SJCRH30 (cell line): ENCODE data around the gene INPP5A. TPM values are rescaled to one million over a fixed set of nuclear protein-coding genes. Genes with fewer than 3 reads are reported as not detected.
"Not testable (repeated sequence)": the region's sequence is repeated elsewhere in the genome, so short reads cannot be mapped to it uniquely, and the experiment has no call there.

Experiments used
- DNase-seq, 2 experiments: peaks; one replicate each; pipeline ENCODE4 v3.0.0-alpha.2; 2015 to 2020
- H3K27ac ChIP-seq: fragments of 250-450 bp; sonication (Bioruptor Pico); 2 replicates; pipeline ENCODE4 v1.5.1; 2020; ENCODE audit warnings: mild to moderate bottlenecking, moderate library complexity
- H3K27me3 ChIP-seq: fragments of 250-450 bp; sonication (Bioruptor Pico); 2 replicates; pipeline ENCODE4 v1.5.1; 2020; ENCODE audit warnings: mild to moderate bottlenecking, moderate library complexity
- H3K36me3 ChIP-seq: fragments of 250-450 bp; sonication (Bioruptor Pico); 2 replicates; pipeline ENCODE4 v1.5.1; 2020; ENCODE audit warnings: mild to moderate bottlenecking, moderate library complexity
- H3K4me1 ChIP-seq: fragments of 250-450 bp; sonication (Bioruptor Pico); 2 replicates; pipeline ENCODE4 v1.5.1; 2020; ENCODE audit warnings: mild to moderate bottlenecking, moderate library complexity
- H3K4me3 ChIP-seq: fragments of 250-450 bp; sonication (Bioruptor Pico); 2 replicates; pipeline ENCODE4 v1.5.1; 2020; ENCODE audit warnings: mild to moderate bottlenecking, moderate library complexity
- H3K9me3 ChIP-seq: fragments of 250-450 bp; sonication (Bioruptor Pico); replicated peaks from 2 replicates; pipeline ENCODE4 v1.5.1; 2020; ENCODE audit warnings: mild to moderate bottlenecking, moderate library complexity
- total RNA-seq: library from RNA; depleted of rRNA; stranded (reverse); fragments of >200 nt; shearing (Covaris generic); gene quantifications from 2 replicates; pipeline ENCODE4 v1.2.3, GENCODE V29; 2014

Gene INPP5A
- total RNA-seq, 1 experiment from 2014 or later, result 22.4 TPM

DNA sequence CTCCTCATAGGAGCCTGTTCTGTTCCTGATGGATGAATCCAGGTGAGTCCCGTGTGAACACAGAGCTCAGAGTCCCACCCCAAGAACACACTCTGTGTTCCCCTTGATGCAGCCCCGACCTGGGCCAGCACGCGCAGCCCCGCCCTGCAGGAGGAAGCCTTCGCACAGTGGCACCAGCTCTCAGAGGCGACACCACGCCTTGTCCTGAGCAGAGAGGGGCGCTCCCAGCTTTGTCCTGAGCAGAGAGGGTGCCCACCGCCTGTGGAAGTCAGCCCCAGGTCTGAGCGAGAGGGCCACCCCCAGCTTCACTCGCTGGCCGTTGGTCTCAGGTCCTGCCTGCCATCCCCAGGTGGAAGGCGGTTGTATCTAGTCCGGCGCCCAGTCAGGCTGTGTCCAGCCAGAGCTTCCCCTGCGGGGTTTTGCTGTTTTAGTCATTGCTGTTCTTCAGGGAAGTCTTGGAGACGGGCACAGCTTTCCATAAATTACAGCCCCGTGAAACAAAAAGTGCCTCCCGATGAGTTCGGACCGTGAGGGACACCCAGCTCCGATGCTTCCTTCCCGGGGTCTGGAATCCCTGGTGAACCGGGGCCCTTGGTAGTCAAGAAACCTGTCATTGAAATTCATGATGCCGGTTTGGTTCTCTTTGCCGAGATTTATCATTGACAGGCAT is 204.7 kb downstream of the INPP5A start:
- H3K9me3 ChIP-seq, result no peaks in the 10 kb centered on the region; the same call in none of the 2 replicates

DNA sequence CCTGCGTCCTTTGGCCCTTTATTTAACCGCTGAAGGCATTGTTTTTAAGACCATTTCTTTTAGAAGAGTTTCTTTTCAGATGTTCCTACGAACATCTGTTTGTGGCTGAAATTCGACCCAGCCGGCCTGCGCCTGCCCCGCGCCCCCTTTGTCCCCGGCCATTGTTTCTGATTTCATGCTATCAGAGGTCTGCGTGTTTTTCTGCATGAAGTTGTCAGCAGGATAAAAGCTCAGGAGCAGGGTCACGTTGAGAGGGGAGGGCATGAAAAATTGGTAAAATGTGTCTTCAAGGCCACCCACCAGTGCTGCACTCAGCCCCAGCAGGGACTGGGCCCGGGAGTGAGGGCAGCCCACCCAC is 205.2 kb downstream of the INPP5A start:
- peaks cover 49% of the 10 kb centered on the region for H3K4me1 ChIP-seq
- peak overlapping the region; percentile 97 for H3K27ac ChIP-seq
- no peak overlapping the region for H3K4me3 ChIP-seq
- peak; percentile 82 to 87 for DNase-seq
- H3K27me3 ChIP-seq, result no peaks in the 10 kb centered on the region
- H3K36me3 ChIP-seq, result no peaks in the 10 kb centered on the region
- no peaks in the 10 kb centered on the region; the same call in none of the 2 replicates for H3K9me3 ChIP-seq

More for the DNA sequence above, 204.7 kb downstream of the INPP5A start:
- Histone ChIP-seq H3K36me3 (no peaks in the 10 kb centered on the region), H3K27me3 (no peaks in the 10 kb centered on the region), H3K27ac (peak overlapping the region; percentile 97), H3K4me3 (no peak overlapping the region), H3K4me1 (peaks cover 44% of the 10 kb centered on the region)
- DNase-seq, result peak in 1 of 2 experiments; percentile 9

DNA sequence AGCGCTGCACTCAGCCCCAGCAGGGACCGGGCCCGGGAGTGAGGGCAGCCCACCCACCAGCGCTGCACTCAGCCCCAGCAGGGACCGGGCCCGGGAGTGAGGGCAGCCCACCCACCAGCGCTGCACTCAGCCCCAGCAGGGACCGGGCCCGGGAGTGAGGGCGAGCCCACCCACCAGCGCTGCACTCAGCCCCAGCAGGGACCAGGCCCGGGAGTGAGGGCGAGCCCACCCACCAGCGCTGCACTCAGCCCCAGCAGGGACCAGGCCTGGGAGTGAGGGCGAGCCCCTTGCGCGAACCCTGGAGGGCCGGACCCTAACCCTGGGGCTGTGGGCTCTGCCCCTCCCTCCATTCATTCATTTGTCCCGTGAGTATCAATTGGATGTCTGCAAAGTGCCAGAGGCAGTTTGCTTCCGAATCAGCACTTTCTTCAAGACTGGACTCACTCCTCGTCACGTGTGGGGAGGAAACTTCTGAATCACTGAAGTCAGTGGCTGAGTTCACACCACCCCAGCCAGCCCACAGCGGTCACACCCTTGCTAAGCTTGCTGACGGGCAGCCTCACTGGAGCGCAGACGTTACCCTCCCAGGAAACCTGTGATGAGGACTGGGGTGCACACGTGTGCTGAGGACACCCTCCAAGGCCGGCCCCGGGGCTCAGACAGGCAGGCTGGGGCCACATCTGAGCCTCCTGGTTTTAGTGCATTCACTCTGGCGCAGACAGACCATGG is 205.8 kb downstream of the INPP5A start:
- not testable (repeated sequence) for H3K4me3 ChIP-seq, H3K27me3 ChIP-seq, H3K36me3 ChIP-seq, H3K9me3 ChIP-seq
- peak in 1 of 2 experiments; percentile 47 for DNase-seq
- Histone ChIP-seq H3K27ac (peak overlapping the region; percentile 97), H3K4me1 (peaks cover 49% of the 10 kb centered on the region)

DNA sequence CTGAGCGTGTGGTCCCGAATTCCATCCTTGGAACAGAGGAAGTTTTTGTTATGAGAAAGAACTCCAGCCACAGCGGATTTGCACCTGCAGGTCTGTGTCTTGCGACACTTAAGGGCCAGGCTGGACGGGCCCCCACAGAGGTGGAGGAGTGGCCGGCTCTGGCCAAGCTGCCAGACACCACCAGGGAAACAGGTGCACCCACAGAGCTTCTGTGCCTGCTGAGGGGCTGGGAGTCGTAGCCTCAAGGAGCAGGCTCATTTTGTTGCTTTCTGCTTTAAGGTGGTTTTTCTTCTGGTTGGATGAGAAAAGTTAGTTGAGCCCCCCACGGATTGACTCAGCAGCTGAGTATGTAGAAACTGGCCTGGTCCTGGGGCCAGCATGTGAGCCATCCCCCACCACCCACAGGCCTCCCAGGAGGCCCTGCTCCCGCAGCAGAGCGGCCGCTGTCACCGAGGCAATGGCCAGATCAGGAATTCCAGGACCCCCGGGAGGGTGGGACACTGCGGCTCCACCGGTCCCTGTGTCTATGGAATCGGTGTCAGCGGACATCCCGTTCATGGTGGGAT is 206.4 kb downstream of the INPP5A start:
- Histone ChIP-seq H3K4me3 (no peak overlapping the region), H3K36me3 (no peaks in the 10 kb centered on the region), H3K4me1 (peaks cover 49% of the 10 kb centered on the region), H3K9me3 (no peaks in the 10 kb centered on the region; the same call in none of the 2 replicates), H3K27ac (peak overlapping the region; percentile 97), H3K27me3 (no peaks in the 10 kb centered on the region)
- peak; percentile 80 to 86 for DNase-seq

DNA sequence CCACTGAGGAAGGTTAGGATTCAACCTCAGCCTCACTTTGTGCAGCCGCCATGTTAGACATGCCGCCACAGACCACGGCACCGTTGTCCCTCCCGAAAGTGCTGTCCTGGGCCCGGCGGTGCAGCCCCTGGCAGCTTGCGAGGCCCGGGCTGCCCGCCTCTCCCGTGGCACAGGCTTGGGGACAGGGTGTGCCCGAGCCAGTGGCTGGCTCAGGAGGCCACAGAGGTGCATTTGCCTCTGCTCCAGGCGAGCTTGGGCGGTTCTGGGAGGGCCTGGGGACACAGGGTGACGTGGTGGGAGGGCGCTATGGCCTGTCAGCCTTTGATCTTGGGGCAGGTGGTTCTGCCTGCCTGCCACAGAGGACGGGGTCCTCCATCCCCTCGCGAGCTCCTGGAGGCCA is 207.3 kb downstream of the INPP5A start:
- Histone ChIP-seq H3K4me1 (peaks cover 49% of the 10 kb centered on the region), H3K27me3 (no peaks in the 10 kb centered on the region), H3K4me3 (no peak overlapping the region), H3K27ac (peak overlapping the region; percentile 97), H3K36me3 (no peaks in the 10 kb centered on the region), H3K9me3 (no peaks in the 10 kb centered on the region; the same call in none of the 2 replicates)
- DNase-seq, result no peak

DNA sequence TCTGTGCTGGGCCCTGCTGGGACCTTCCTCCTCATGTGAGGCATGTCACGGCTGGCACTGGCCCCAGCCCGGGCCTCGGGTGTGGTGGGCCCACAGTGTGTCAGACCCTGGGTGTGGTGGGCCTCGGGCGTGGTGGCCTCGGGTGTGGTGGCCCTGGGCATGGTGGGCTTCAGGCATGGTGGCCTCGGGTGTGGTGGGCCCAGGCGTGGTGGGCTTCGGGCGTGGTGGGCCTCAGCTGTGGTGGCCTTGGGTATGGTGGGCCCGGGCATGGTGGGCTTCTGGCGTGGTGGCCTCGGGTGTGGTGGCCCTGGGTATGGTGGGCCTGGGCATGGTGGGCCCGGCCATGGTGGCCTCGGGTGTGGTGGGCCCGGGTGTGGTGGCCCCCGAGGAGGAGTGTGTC is 207.9 kb downstream of the INPP5A start:
- Histone ChIP-seq H3K4me1 (peaks cover 49% of the 10 kb centered on the region), H3K9me3 (no peaks in the 10 kb centered on the region; the same call in none of the 2 replicates), H3K4me3 (no peak overlapping the region), H3K27ac (peak overlapping the region; percentile 97; the same call in 1 of the 2 replicates), H3K36me3 (no peaks in the 10 kb centered on the region), H3K27me3 (no peaks in the 10 kb centered on the region)
- DNase-seq, result no peak

DNA sequence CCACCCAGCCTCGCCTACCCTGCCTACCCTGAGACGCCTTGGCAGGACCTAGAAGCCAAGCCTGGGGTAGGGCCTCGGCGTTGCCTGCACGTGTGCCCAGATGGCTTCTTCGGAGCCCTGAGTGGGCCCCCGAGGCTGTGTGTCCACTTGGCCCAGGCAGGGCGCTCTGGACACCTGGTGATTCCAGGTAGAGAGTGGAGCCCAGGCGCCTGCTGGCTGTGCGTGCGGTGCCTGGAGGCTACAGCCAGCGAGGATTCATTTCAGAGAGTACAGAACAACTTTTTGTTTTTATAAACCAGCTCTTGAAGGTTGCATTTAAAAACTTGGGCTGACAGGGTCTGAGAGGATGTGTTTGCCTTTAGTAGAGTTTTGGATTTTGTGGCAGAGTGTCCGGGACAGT is 208.4 kb downstream of the INPP5A start:
- Histone ChIP-seq H3K4me1 (peaks cover 49% of the 10 kb centered on the region), H3K27ac (no peak overlapping the region; the same call in 1 of the 2 replicates), H3K36me3 (no peaks in the 10 kb centered on the region), H3K4me3 (no peak overlapping the region), H3K9me3 (no peaks in the 10 kb centered on the region; the same call in 1 of the 2 replicates), H3K27me3 (no peaks in the 10 kb centered on the region)
- DNase-seq, result no peak

DNA sequence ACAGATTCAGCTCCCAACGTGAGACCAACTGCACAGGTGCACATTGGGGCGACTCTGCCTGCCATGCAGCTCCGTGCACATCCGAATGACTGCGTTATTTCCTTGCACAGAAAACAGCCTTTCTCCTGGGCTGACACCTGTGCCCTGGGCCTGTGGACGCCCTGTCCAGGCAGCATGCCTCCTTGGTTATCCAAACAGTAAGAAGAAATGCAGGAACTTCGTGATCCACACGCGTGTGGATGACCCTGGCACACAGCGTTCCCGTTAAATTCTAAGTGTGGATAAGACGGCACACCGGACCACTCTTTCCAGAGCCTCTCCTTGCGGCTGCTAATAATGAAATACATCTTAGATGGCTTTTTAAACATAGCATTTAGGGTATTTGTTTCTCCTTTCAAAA is 208.8 kb downstream of the INPP5A start:
- peak overlapping the region; percentile 63 for H3K27ac ChIP-seq
- H3K4me1 ChIP-seq, result peaks cover 49% of the 10 kb centered on the region
- H3K4me3 ChIP-seq, result no peak overlapping the region
- H3K9me3 ChIP-seq, result no peaks in the 10 kb centered on the region
- DNase-seq, result no peak
- H3K27me3 ChIP-seq, result no peaks in the 10 kb centered on the region
- no peaks in the 10 kb centered on the region for H3K36me3 ChIP-seq

DNA sequence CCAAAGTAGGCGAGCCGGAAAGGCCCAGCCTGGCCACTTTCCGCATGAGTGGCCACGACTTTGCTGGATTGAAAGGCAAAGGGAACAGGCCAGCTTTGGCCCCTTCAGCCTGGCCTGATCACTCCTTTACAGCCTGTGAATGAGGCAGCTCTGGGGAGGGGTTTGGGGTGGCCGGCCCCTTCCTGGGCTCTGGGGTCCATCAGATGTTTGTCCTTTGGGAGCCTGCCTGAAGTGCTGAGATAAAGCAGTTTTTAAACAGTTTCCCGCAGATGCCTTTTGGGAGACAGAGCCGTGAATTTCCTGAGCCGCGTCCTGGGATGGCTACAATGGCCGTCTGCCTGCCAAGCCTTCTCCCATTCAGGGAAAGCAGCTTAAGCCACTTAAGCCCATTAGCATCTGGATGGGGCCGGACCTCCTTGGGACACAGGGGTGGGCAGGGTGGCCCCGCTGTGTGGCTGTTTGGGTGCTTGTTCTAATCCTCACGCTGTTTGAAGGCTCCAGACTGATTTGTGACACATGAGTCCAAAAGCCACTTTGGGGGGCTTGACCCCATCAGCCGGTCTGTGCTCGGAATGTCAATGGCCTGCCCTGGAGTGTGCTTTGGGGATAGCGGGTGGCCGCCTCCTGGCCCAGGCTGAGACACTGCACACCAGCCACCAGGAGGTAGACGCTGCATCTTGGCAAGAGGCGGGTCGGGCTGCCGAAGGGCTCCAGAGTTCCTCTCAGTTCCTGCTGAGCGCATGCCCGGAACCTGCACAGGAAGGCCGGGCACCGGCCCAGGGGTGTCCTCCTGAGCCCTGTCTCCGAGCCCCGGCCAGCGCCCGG is 209.4 kb downstream of the INPP5A start:
- H3K4me3 ChIP-seq, result no peak overlapping the region
- no peaks in the 10 kb centered on the region for H3K9me3 ChIP-seq
- H3K27me3 ChIP-seq, result no peaks in the 10 kb centered on the region
- H3K27ac ChIP-seq, result peak overlapping the region; percentile 63
- peaks cover 45% of the 10 kb centered on the region for H3K4me1 ChIP-seq
- peak; percentile 66 to 74 for DNase-seq
- H3K36me3 ChIP-seq, result no peaks in the 10 kb centered on the region

DNA sequence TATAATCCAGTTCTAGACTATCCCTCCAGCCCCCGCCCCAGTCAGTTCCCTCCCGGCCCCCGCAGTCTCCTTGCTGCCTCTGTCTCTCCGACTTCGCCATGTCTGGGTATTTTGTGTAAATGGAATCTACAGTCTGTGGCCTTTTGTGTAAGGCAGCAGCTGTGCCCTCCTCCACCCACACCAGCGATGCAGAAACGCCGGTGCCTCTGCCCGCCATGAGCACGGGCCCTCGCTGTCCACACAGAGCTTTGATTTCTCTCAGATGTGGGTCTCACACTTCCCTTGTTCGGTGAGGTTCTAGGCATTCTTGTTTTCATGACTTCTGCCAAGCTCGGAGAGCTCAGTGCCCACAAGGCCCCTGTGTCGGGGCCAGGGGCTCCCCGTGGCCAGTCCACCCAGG is 210.5 kb downstream of the INPP5A start:
- DNase-seq, result no peak
- no peak overlapping the region for H3K4me3 ChIP-seq
- H3K9me3 ChIP-seq, result no peaks in the 10 kb centered on the region
- peaks cover 39% of the 10 kb centered on the region for H3K4me1 ChIP-seq
- no peaks in the 10 kb centered on the region for H3K27me3 ChIP-seq
- no peaks in the 10 kb centered on the region for H3K36me3 ChIP-seq
- H3K27ac ChIP-seq, result peak overlapping the region; percentile 63; the same call in 1 of the 2 replicates

DNA sequence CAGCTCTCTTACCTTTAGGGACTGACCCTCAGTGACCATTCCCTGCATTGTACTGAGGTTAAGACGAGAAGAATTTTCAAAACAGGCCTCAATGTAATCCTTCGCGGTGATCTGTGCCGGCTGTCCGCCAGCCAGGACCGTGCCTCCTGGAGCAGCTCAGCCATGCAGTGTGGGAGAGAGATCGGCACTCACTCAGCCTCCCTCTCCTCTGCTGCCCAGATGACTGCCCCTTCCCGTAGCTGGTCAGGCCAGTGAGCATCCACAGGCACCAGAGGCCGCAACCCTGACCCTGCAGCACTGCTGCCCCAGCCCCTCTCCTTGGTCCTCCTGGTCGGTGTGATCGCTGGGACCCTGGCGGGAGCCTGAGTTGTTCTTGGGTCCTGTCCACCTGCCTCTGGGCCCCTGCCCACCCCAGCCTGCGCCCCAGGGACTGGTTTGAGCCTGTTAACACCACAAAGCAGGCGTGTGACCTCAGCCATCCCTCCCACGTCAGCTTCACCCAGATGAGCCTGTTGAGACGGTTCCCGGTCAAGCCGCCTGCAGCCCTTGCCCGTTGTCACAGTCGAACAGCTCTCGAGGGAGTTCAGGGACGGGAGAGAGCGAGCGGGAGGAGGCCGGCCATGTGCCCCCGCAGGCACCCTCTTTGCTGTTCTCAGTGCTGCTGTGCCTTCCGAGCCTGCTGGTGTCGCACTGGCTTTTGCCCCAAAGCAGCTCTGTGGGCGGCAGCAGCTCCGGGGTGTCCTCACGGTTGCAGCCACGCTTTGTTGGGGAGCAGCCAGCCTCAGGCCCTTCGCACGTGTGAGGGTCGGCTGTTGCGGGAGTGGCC is 211.2 kb downstream of the INPP5A start:
- H3K36me3 ChIP-seq, result no peaks in the 10 kb centered on the region
- H3K4me3 ChIP-seq, result no peak overlapping the region
- H3K4me1 ChIP-seq, result peaks cover 34% of the 10 kb centered on the region
- no peak overlapping the region for H3K27ac ChIP-seq
- no peak for DNase-seq
- no peaks in the 10 kb centered on the region for H3K27me3 ChIP-seq
- no peaks in the 10 kb centered on the region for H3K9me3 ChIP-seq

DNA sequence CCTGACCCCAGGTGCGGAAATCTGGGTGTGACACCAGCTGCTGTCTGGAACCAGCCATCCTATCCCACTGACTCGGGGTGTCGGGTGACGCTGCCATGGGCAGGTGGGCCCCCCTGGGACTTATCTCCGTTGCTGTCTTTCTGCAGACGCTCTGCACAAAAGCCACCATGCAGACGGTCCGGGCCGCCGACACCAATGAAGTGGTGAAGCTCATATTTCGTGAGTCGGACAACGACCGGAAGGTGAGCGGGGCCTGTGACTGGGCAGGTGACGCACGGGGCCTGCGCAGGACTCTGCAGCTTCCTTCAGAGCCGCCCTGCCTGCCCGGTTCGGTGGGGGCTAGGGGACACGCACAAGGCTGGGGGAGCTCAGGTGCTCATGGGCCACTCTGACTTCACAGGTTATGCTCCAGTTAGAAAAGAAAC is 211.8 kb downstream of the INPP5A start:
- peaks cover 27% of the 10 kb centered on the region for H3K4me1 ChIP-seq
- no peaks in the 10 kb centered on the region for H3K9me3 ChIP-seq
- no peak overlapping the region for H3K27ac ChIP-seq

DNA sequence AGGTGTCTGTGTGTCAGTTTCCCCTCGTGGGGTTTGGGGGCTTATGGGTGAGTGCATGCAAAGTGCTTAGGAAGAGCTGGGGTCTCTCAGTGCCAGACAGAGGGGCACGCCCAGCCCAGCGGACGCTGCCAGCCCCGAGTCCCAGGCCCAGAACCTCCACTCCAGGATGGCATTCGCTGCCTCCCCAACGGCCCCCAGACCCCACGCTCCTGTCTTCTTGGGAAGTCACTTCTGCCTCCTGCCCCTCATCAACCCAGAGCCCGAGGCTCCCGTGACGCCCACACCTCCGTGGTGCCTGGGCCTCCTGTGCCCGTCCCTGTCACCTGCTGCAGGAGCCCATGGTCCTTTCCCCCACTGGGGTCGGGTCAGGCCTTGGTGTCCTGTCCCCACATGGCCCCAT is 213.3 kb downstream of the INPP5A start:
- H3K4me3 ChIP-seq, result no peak overlapping the region
- H3K36me3 ChIP-seq, result no peaks in the 10 kb centered on the region
- no peaks in the 10 kb centered on the region for H3K9me3 ChIP-seq
- H3K27ac ChIP-seq, result no peak overlapping the region
- no peaks in the 10 kb centered on the region for H3K27me3 ChIP-seq
- H3K4me1 ChIP-seq, result peaks cover 18% of the 10 kb centered on the region
- DNase-seq, result no peak

More for the DNA sequence above, 211.8 kb downstream of the INPP5A start:
- no peaks in the 10 kb centered on the region for H3K36me3 ChIP-seq
- no peak for DNase-seq
- H3K27me3 ChIP-seq, result no peaks in the 10 kb centered on the region
- no peak overlapping the region for H3K4me3 ChIP-seq

DNA sequence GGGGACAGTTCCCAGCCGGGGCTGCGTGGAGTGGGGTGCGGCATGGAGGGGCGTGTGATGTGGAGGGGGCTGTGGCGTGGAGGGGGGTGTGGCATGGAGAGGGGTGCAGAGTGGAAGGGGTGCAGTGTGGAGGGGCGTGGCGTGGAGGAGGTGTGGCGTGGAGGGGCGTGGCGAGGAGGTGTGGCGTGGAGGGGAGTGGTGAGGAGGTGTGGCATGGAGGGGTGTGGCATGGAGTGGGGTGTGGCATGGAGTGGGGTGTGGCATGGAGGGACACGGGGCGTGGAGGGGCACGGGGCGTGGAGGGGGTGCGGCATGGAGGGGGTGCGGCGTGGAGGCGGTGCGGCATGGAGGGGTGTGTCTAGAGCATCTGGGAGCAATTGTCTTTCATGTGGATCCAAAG is 214.8 kb downstream of the INPP5A start:
- Histone ChIP-seq H3K27me3 (no peaks in the 10 kb centered on the region), H3K36me3 (no peaks in the 10 kb centered on the region), H3K4me1 (peaks cover 4% of the 10 kb centered on the region), H3K27ac (no peak overlapping the region), H3K4me3 (no peak overlapping the region), H3K9me3 (no peaks in the 10 kb centered on the region)
- DNase-seq, result no peak
